LoVo (cell line): ENCODE results near the gene XIRP1.

Source experiments
- DNase-seq: peaks from one replicate; pipeline ENCODE4 v3.0.0-alpha.2; 2016; ENCODE audit warnings: low spot score

The XIRP1 gene

GRCh38 chr3:39144095-39144747, 48.2 kb downstream of the XIRP1 start:
- DNase-seq = no peak

- no peak for DNase-seq
Measured at GRCh38 chr3:39143051-39143885, 49.1 kb downstream of the XIRP1 start.

- no peak for DNase-seq
Measured at GRCh38 chr3:39142067-39142466, 50.3 kb downstream of the XIRP1 start.

- DNase-seq = peak; percentile 62
Measured at GRCh38 chr3:39141171-39141995, 51.0 kb downstream of the XIRP1 start.

GRCh38 chr3:39140341-39140971, 51.9 kb downstream of the XIRP1 start:
- no peak for DNase-seq

GRCh38 chr3:39139442-39139841, 53.0 kb downstream of the XIRP1 start:
- DNase-seq = no peak

GRCh38 chr3:39138804-39139415, 53.5 kb downstream of the XIRP1 start:
- DNase-seq = no peak

- no peak for DNase-seq
Measured at GRCh38 chr3:39137991-39138803, 54.2 kb downstream of the XIRP1 start.

- no peak for DNase-seq
Measured at GRCh38 chr3:39137435-39137936, 54.9 kb downstream of the XIRP1 start.

GRCh38 chr3:39136533-39137434, 55.6 kb downstream of the XIRP1 start:
- no peak for DNase-seq

GRCh38 chr3:39135170-39135805, 57.1 kb downstream of the XIRP1 start:
- DNase-seq = no peak

- DNase-seq = no peak
Measured at GRCh38 chr3:39134305-39134704, 58.1 kb downstream of the XIRP1 start.

GRCh38 chr3:39133822-39134221, 58.6 kb downstream of the XIRP1 start:
- no peak for DNase-seq
